ENCODE measurements around the gene CSMD2.

The CSMD2 gene

GRCh38 chr1:33932871-33933270, 232.2 kb downstream of the CSMD2 start:
- no peak for TF ChIP-seq ARNT (IDR thresholded peaks at IDR 0.05)
- no peak for TF ChIP-seq LEF1 (IDR thresholded peaks at IDR 0.05; ENCODE audit: borderline replicate concordance)
- no peak for TF ChIP-seq TARDBP (IDR thresholded peaks at IDR 0.05)
- TF ChIP-seq FOXA1 (IDR thresholded peaks at IDR 0.05): no peak
- TF ChIP-seq SUZ12 (IDR thresholded peaks at IDR 0.05): no peak
- TF ChIP-seq FOXK2 (IDR thresholded peaks at IDR 0.05): no peak
- TF ChIP-seq, protein P1, sequence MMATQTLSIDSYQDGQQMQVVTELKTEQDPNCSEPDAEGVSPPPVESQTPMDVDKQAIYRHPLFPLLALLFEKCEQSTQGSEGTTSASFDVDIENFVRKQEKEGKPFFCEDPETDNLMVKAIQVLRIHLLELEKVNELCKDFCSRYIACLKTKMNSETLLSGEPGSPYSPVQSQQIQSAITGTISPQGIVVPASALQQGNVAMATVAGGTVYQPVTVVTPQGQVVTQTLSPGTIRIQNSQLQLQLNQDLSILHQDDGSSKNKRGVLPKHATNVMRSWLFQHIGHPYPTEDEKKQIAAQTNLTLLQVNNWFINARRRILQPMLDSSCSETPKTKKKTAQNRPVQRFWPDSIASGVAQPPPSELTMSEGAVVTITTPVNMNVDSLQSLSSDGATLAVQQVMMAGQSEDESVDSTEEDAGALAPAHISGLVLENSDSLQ (IDR thresholded peaks at IDR 0.05): no peak
- TF ChIP-seq HDGF (IDR thresholded peaks at IDR 0.05; ENCODE audit: borderline replicate concordance): no peak
- no peak for TF ChIP-seq FOXM1 (IDR thresholded peaks at IDR 0.05; ENCODE audit: borderline replicate concordance)
- TF ChIP-seq BHLHE40 (IDR thresholded peaks at IDR 0.05; ENCODE audit: borderline replicate concordance): no peak
- no peak for TF ChIP-seq NFRKB (IDR thresholded peaks at IDR 0.05)
- no peak for TF ChIP-seq ZNF384 (IDR thresholded peaks at IDR 0.05)
- no peak for TF ChIP-seq ELF4 (IDR thresholded peaks at IDR 0.05)
- DNase-seq (ENCODE audit: extremely low spot score): no peak
- POLR2A ChIA-PET: no interaction called here
- CTCF ChIA-PET: no interaction called here

DNA sequence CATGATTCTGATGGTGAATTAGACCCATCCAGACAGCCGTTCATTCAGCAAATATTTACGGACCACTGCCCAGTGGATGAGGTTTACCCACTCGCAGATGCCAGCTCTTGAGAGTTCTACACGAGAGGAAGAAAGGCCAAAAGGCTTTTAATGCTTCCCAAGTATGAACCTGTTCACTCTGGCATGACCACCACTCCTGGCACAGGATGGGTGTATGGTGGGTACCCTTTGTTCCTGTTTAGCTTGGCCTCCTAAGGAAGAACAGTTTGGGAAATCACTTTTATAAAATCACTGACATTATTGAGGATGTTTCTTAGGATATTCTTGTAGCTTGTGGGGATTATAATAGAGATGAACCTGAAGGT, 233.9 kb downstream of the CSMD2 start:
- CTCF ChIA-PET: no interaction called here
- no peak for TF ChIP-seq ELF4 (IDR thresholded peaks at IDR 0.05)
- TF ChIP-seq ZNF384 (IDR thresholded peaks at IDR 0.05): no peak
- TF ChIP-seq HDGF (IDR thresholded peaks at IDR 0.05; ENCODE audit: borderline replicate concordance): no peak
- no peak for TF ChIP-seq LEF1 (IDR thresholded peaks at IDR 0.05; ENCODE audit: borderline replicate concordance)
- TF ChIP-seq BHLHE40 (IDR thresholded peaks at IDR 0.05; ENCODE audit: borderline replicate concordance): no peak
- no peak for TF ChIP-seq NFRKB (IDR thresholded peaks at IDR 0.05)
- no peak for TF ChIP-seq FOXM1 (IDR thresholded peaks at IDR 0.05; ENCODE audit: borderline replicate concordance)
- TF ChIP-seq, protein P1 (IDR thresholded peaks at IDR 0.05): no peak
- TF ChIP-seq ARNT (IDR thresholded peaks at IDR 0.05): no peak
- no peak for TF ChIP-seq FOXA1 (IDR thresholded peaks at IDR 0.05)
- no peak for TF ChIP-seq L3MBTL2 (conservative IDR thresholded peaks at IDR 0.05)
- no peak for TF ChIP-seq SUZ12 (IDR thresholded peaks at IDR 0.05)
- TF ChIP-seq SP1 (IDR thresholded peaks at IDR 0.05): no peak
- no peak for TF ChIP-seq TARDBP (IDR thresholded peaks at IDR 0.05)
- TF ChIP-seq FOXK2 (IDR thresholded peaks at IDR 0.05): no peak
- no peak for TF ChIP-seq CTBP1 (IDR thresholded peaks at IDR 0.05; ENCODE audit: borderline replicate concordance)
- DNase-seq (ENCODE audit: extremely low spot score): no peak
- POLR2A ChIA-PET: no interaction called here

GRCh38 chr1:33930346-33931110, 234.5 kb downstream of the CSMD2 start:
- no peak for TF ChIP-seq SP1 (IDR thresholded peaks at IDR 0.05)
- no peak for TF ChIP-seq HDGF (IDR thresholded peaks at IDR 0.05; ENCODE audit: borderline replicate concordance)
- no peak for TF ChIP-seq FOXM1 (IDR thresholded peaks at IDR 0.05; ENCODE audit: borderline replicate concordance)
- no peak for TF ChIP-seq CTBP1 (IDR thresholded peaks at IDR 0.05; ENCODE audit: borderline replicate concordance)
- CTCF ChIA-PET: no interaction called here
- no peak for DNase-seq (ENCODE audit: extremely low spot score)
- POLR2A ChIA-PET: no interaction called here

GRCh38 chr1:33928251-33928650, 236.8 kb downstream of the CSMD2 start:
- POLR2A ChIA-PET: no interaction called here
- CTCF ChIA-PET: no interaction called here
- DNase-seq (ENCODE audit: extremely low spot score): no peak
- TF ChIP-seq FOXK2 (IDR thresholded peaks at IDR 0.05): no peak
- TF ChIP-seq TARDBP (IDR thresholded peaks at IDR 0.05): no peak
- TF ChIP-seq BHLHE40 (IDR thresholded peaks at IDR 0.05; ENCODE audit: borderline replicate concordance): no peak
- TF ChIP-seq, protein P1 (IDR thresholded peaks at IDR 0.05): no peak
- TF ChIP-seq FOXA1 (IDR thresholded peaks at IDR 0.05): no peak
- TF ChIP-seq L3MBTL2 (conservative IDR thresholded peaks at IDR 0.05): no peak
- no peak for TF ChIP-seq ZNF384 (IDR thresholded peaks at IDR 0.05)
- no peak for TF ChIP-seq ARNT (IDR thresholded peaks at IDR 0.05)
- no peak for TF ChIP-seq LEF1 (IDR thresholded peaks at IDR 0.05; ENCODE audit: borderline replicate concordance)
- TF ChIP-seq FOXM1 (IDR thresholded peaks at IDR 0.05; ENCODE audit: borderline replicate concordance): no peak
- no peak for TF ChIP-seq HDGF (IDR thresholded peaks at IDR 0.05; ENCODE audit: borderline replicate concordance)
- no peak for TF ChIP-seq CTBP1 (IDR thresholded peaks at IDR 0.05; ENCODE audit: borderline replicate concordance)
- TF ChIP-seq SUZ12 (IDR thresholded peaks at IDR 0.05): no peak
- no peak for TF ChIP-seq SP1 (IDR thresholded peaks at IDR 0.05)
- TF ChIP-seq ELF4 (IDR thresholded peaks at IDR 0.05): no peak
- TF ChIP-seq NFRKB (IDR thresholded peaks at IDR 0.05): no peak

- DNase-seq (ENCODE audit: extremely low spot score): no peak
- CTCF ChIA-PET: no interaction called here
- TF ChIP-seq ZNF384 (IDR thresholded peaks at IDR 0.05): no peak
- TF ChIP-seq FOXK2 (IDR thresholded peaks at IDR 0.05): no peak
- POLR2A ChIA-PET: no interaction called here
Observed at GRCh38 chr1:33927721-33928120, 237.3 kb downstream of the CSMD2 start.

- POLR2A ChIA-PET: no interaction called here
- TF ChIP-seq ARNT (IDR thresholded peaks at IDR 0.05): no peak
- no peak for TF ChIP-seq CTBP1 (IDR thresholded peaks at IDR 0.05; ENCODE audit: borderline replicate concordance)
- TF ChIP-seq SP1 (IDR thresholded peaks at IDR 0.05): no peak
- no peak for TF ChIP-seq ELF4 (IDR thresholded peaks at IDR 0.05)
- TF ChIP-seq FOXA1 (IDR thresholded peaks at IDR 0.05): no peak
- TF ChIP-seq L3MBTL2 (conservative IDR thresholded peaks at IDR 0.05): no peak
- no peak for TF ChIP-seq HDGF (IDR thresholded peaks at IDR 0.05; ENCODE audit: borderline replicate concordance)
- TF ChIP-seq FOXM1 (IDR thresholded peaks at IDR 0.05; ENCODE audit: borderline replicate concordance): no peak
- no peak for TF ChIP-seq SUZ12 (IDR thresholded peaks at IDR 0.05)
- no peak for TF ChIP-seq LEF1 (IDR thresholded peaks at IDR 0.05; ENCODE audit: borderline replicate concordance)
- TF ChIP-seq BHLHE40 (IDR thresholded peaks at IDR 0.05; ENCODE audit: borderline replicate concordance): no peak
- TF ChIP-seq, protein P1 (IDR thresholded peaks at IDR 0.05): no peak
- no peak for TF ChIP-seq TARDBP (IDR thresholded peaks at IDR 0.05)
- TF ChIP-seq NFRKB (IDR thresholded peaks at IDR 0.05): no peak
- no peak for TF ChIP-seq ZNF384 (IDR thresholded peaks at IDR 0.05)
- TF ChIP-seq FOXK2 (IDR thresholded peaks at IDR 0.05): no peak
Observed at GRCh38 chr1:33925586-33925985, 239.4 kb downstream of the CSMD2 start.

More at GRCh38 chr1:33925586-33925985, 239.4 kb downstream of the CSMD2 start:
- DNase-seq (ENCODE audit: extremely low spot score): no peak
- CTCF ChIA-PET: no interaction called here

Data from HEK293T (cell line).